Cerebellar nuclear complex (tissue), 1 donor: ENCODE results near the gene IQCE.
"Not testable (repeated sequence)": the region's sequence is repeated elsewhere in the genome, so short reads cannot be mapped to it uniquely, and the experiment has no call there.

ENCODE experiments used
- DNase-seq, 2 experiments: peaks; one replicate each; lab custom pipeline; 2025; lab: John Stamatoyannopoulos, UW

IQCE gene

GRCh38 chr7:2580636-2581035, 21.9 kb downstream of the IQCE start:
- no peak for DNase-seq

GRCh38 chr7:2582006-2582735, 23.4 kb downstream of the IQCE start:
- no peak for DNase-seq

GRCh38 chr7:2583798-2584580, 25.2 kb downstream of the IQCE start:
- DNase-seq: no peak

GRCh38 chr7:2585446-2585845, 26.7 kb downstream of the IQCE start:
- DNase-seq: no peak

GRCh38 chr7:2586326-2587020, 27.7 kb downstream of the IQCE start:
- DNase-seq: no peak

- DNase-seq: no peak
Measured at GRCh38 chr7:2587134-2587533, 28.4 kb downstream of the IQCE start.

GRCh38 chr7:2587778-2588177, 29.0 kb downstream of the IQCE start:
- DNase-seq: no peak

- no peak for DNase-seq
Measured at GRCh38 chr7:2589341-2589740, 30.6 kb downstream of the IQCE start.

GRCh38 chr7:2589941-2590340, 31.2 kb downstream of the IQCE start:
- not testable (repeated sequence) for DNase-seq

- no peak for DNase-seq
Measured at GRCh38 chr7:2592375-2592865, 33.6 kb downstream of the IQCE start.

- DNase-seq: no peak
Measured at GRCh38 chr7:2593036-2593727, 34.4 kb downstream of the IQCE start.

- DNase-seq: no peak
Measured at GRCh38 chr7:2594599-2594998, 35.8 kb downstream of the IQCE start.

GRCh38 chr7:2595258-2595860, 36.6 kb downstream of the IQCE start:
- DNase-seq: no peak

GRCh38 chr7:2596464-2597272, 37.9 kb downstream of the IQCE start:
- no peak for DNase-seq

- DNase-seq: no peak
Measured at GRCh38 chr7:2597273-2597640, 38.5 kb downstream of the IQCE start.

GRCh38 chr7:2598154-2598823, 39.5 kb downstream of the IQCE start:
- DNase-seq: no peak

- DNase-seq: no peak
Measured at GRCh38 chr7:2601065-2601464, 42.3 kb downstream of the IQCE start.

GRCh38 chr7:2601907-2602306, 43.1 kb downstream of the IQCE start:
- DNase-seq: no peak

GRCh38 chr7:2602406-2603043, 43.7 kb downstream of the IQCE start:
- DNase-seq: no peak
